Fibroblast of lung (primary cell): ENCODE data around the gene PLA2G4B.

Experiments
- EZH2 ChIP-seq: IDR thresholded peaks from 2 replicates; pipeline ENCODE4 v1.5.1; 2012; ENCODE audit warnings: low read length, control low read depth, mild to moderate bottlenecking; ENCODE audit errors: missing control alignments
- TF ChIP-seq, protein P1 (sequence below), 2 donors: IDR thresholded peaks in 1 of 2; conservative IDR thresholded peaks in 1 of 2; 1 replicate in 1 of 2; 2 replicates in 1 of 2; pipeline ENCODE4 v1.5.1; 2011 to 2012; ENCODE audit warnings: low read length in 2 of 2, control low read depth in 1 of 2, inconsistent platforms in 1 of 2, low read depth in 1 of 2, mild to moderate bottlenecking in 1 of 2

DNA sequence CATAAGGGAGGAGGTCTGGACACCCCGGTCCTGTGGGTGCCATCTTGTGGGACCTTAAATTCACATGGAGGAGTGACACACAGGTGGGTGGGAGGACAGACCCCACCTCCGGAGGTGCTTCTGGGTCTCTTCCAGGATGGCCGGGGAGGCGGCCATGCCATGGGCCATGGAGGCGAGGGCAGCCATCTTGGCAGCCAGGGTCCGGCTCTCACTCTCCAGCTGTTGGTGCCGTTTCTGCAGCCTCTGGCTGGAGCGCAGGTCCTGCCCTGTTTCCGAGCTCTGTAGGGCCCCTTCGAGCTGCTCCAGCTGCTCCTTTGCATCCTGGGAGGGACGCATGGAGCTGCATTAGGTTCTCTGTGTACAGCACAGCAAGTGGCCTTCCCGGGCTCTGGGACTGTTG is 36.1 kb downstream of the PLA2G4B start:
- TF ChIP-seq, protein P1, sequence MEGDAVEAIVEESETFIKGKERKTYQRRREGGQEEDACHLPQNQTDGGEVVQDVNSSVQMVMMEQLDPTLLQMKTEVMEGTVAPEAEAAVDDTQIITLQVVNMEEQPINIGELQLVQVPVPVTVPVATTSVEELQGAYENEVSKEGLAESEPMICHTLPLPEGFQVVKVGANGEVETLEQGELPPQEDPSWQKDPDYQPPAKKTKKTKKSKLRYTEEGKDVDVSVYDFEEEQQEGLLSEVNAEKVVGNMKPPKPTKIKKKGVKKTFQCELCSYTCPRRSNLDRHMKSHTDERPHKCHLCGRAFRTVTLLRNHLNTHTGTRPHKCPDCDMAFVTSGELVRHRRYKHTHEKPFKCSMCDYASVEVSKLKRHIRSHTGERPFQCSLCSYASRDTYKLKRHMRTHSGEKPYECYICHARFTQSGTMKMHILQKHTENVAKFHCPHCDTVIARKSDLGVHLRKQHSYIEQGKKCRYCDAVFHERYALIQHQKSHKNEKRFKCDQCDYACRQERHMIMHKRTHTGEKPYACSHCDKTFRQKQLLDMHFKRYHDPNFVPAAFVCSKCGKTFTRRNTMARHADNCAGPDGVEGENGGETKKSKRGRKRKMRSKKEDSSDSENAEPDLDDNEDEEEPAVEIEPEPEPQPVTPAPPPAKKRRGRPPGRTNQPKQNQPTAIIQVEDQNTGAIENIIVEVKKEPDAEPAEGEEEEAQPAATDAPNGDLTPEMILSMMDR (conservative IDR thresholded peaks at IDR 0.05 in 1 of 2, IDR thresholded peaks at IDR 0.05 in 1 of 2; ENCODE audit: low read depth in 1 of 2, low read length in 2 of 2): no peak
- no peak for TF ChIP-seq EZH2
